NCI-H748 treated with DMSO at 0.1 percent for 48 hours (cell line): Measurements from ENCODE around the gene SPATA31D1.

ENCODE experiments used
- DNase-seq: peaks from one replicate; lab custom pipeline; 2025; lab: John Stamatoyannopoulos, UW

Gene SPATA31D1

DNA sequence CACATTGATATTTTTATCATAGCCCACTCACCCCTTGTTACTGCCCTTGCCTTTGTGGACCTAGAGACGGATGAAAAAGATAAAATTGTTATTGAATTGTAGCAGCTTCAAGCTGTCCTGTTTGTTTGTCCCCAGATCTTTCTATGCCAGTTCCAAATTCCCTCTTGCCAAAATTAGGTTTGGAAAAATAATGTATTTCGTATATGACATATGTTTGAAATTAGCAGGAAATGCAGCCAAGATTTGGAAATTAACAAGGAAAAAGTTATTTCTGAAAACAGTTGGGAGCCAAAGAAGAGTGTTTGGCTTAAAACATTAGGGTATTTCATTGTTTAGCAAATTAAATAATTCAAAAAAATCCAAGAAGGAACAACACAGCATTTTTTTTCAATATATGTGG lies 33.5 kb downstream of the SPATA31D1 start:
- no peak for DNase-seq

DNA sequence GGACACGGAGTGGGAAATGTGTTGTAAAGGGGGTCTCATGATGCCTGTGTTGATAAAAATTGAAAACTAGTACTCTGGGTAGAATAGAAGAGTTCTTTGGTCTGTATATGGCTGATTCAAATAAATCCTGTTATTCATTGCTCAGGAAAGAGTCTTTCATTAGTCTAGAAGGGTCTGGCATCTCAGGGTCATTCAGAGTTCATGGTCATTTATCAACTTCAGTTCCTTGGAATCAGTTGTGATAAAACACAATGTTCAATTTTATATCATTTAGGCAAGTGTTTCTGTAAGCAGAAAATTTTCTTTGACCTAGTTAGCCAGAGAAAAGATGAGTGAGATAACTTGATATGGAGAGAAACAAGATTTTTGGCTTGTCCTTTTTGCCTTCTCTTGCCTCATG lies 36.3 kb downstream of the SPATA31D1 start:
- DNase-seq = no peak

DNA sequence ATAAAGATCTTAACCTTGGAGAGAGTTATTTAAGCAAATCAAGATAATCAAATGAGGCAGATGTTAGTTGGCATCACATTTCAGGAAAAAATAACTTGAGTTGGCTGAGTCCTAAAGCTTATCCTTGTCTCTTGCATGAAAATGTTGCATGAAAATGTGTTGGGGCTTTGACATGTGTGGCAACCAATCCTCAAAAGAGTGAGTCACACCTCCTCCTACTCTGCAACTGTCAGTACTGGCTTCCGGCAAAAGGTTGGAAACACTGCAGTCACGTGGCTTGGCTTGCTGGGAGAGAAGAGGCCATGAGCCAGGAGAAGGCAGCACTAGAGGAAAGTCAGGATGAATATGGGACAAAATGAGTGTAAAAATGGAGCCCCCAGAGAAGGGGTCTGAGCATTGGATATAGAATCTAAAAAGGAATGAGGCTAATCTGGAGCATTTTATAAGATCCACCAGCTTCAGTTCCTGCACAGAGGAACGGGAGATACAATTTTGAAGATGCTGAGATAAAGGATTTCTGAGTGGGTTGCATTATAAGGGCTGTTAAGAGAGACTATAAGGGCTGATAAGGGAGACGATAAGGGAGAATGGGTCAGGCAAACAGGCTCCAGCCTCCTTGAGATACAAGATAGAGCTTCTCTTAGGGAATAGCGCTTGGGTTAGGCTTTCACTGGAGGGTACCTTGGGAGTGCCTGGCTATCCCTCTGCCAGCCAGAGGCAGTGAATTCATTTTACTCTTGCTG lies 43.1 kb downstream of the SPATA31D1 start:
- DNase-seq = no peak

- no peak for DNase-seq
Observed at GRCh38 chr9:82034956-82035731, 46.6 kb downstream of the SPATA31D1 start.

- DNase-seq = no peak
Observed at GRCh38 chr9:82036086-82036485, 47.5 kb downstream of the SPATA31D1 start.

GRCh38 chr9:82037126-82037525 lies 48.6 kb downstream of the SPATA31D1 start:
- no peak for DNase-seq

DNA sequence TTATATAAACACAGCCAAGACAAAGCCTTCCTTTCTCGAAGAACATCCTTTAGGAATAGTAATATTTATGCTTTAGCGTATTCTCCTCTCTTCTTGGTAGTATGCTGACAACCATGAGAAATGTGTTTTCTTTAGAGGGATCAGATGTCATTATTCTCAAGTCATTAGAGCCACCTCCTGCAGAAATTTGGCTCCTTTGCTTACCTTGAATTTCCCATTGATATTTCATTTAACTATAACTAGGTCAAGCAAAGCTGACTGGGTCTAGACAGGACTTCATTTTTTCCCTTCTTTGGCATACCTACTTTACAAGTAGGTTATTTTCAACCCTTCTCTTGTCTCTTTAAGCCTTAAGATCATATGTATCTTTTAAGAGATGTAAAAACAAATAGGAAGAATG lies 50.3 kb downstream of the SPATA31D1 start:
- DNase-seq = no peak
